ENCODE data around the gene GRK2. TPM values are rescaled to one million over a fixed set of nuclear protein-coding genes. Genes with fewer than 3 reads are reported as not detected.

The GRK2 gene
- total and polyA plus RNA-seq, 2 of the 13 experiments (the other 11 are each of a cell fraction or from before 2014, with no cell fraction given), result 31.3 to 42.4 TPM

DNA sequence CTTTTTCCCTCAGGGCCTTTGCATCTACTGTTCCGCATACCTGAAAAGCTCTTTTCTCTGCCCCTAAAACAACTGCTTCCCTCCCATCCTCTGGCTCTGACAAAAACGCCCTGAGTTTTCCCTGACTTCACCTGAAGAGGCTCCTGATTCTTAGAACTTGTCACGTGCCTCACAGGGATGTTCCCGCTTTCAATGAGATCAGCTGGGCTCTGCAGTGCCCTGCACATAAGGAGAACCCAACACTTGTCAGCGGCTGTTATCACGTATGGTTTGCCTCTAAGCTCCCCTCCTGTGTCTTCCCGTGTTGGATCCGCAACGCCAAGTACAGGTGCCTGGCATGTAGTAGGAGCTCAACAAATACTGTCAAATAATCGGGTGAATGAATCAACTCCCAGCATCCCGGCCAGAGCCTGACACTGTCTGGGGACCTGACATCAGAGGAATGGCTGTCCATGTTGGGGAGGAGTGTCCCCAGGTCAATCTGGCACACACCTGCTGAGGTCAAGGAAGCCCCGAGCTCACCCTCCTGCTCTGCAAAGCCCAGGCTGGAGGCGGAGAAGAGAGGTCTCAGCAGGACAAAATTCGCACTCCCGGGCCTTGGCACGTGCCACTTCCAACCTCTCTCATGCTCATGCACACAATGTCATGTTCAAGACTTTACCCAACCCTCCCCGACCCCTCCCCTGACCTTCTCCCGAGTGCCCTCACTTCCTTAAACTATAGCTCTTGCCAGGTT is 4.2 kb upstream of the GRK2 start (continued):
- no peak for TF ChIP-seq ZNF274 (CRISPR knock-in tag; IDR thresholded peaks at IDR 0.05)
- no peak for TF ChIP-seq KDM2A (CRISPR knock-in tag; IDR thresholded peaks at IDR 0.05; ENCODE audit: borderline replicate concordance, low read depth)
- TF ChIP-seq HMGA1 (CRISPR knock-in tag; conservative IDR thresholded peaks at IDR 0.05), result no peak
- TF ChIP-seq RORA (CRISPR knock-in tag; IDR thresholded peaks at IDR 0.05), result no peak
- TF ChIP-seq, protein P1, sequence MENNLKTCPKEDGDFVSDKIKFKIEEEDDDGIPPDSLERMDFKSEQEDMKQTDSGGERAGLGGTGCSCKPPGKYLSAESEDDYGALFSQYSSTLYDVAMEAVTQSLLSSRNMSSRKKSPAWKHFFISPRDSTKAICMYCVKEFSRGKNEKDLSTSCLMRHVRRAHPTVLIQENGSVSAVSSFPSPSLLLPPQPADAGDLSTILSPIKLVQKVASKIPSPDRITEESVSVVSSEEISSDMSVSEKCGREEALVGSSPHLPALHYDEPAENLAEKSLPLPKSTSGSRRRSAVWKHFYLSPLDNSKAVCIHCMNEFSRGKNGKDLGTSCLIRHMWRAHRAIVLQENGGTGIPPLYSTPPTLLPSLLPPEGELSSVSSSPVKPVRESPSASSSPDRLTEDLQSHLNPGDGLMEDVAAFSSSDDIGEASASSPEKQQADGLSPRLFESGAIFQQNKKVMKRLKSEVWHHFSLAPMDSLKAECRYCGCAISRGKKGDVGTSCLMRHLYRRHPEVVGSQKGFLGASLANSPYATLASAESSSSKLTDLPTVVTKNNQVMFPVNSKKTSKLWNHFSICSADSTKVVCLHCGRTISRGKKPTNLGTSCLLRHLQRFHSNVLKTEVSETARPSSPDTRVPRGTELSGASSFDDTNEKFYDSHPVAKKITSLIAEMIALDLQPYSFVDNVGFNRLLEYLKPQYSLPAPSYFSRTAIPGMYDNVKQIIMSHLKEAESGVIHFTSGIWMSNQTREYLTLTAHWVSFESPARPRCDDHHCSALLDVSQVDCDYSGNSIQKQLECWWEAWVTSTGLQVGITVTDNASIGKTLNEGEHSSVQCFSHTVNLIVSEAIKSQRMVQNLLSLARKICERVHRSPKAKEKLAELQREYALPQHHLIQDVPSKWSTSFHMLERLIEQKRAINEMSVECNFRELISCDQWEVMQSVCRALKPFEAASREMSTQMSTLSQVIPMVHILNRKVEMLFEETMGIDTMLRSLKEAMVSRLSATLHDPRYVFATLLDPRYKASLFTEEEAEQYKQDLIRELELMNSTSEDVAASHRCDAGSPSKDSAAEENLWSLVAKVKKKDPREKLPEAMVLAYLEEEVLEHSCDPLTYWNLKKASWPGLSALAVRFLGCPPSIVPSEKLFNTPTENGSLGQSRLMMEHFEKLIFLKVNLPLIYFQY (CRISPR knock-in tag; IDR thresholded peaks at IDR 0.05; ENCODE audit: borderline replicate concordance), result no peak
- TF ChIP-seq, protein P2, sequence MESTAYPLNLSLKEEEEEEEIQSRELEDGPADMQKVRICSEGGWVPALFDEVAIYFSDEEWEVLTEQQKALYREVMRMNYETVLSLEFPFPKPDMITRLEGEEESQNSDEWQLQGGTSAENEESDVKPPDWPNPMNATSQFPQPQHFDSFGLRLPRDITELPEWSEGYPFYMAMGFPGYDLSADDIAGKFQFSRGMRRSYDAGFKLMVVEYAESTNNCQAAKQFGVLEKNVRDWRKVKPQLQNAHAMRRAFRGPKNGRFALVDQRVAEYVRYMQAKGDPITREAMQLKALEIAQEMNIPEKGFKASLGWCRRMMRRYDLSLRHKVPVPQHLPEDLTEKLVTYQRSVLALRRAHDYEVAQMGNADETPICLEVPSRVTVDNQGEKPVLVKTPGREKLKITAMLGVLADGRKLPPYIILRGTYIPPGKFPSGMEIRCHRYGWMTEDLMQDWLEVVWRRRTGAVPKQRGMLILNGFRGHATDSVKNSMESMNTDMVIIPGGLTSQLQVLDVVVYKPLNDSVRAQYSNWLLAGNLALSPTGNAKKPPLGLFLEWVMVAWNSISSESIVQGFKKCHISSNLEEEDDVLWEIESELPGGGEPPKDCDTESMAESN (CRISPR knock-in tag; conservative IDR thresholded peaks at IDR 0.05), result no peak; the same call in 1 of the 2 replicates
- no peak for TF ChIP-seq ISL2 (CRISPR knock-in tag; IDR thresholded peaks at IDR 0.05)
- TF ChIP-seq, protein P3, sequence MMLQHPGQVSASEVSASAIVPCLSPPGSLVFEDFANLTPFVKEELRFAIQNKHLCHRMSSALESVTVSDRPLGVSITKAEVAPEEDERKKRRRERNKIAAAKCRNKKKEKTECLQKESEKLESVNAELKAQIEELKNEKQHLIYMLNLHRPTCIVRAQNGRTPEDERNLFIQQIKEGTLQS (CRISPR knock-in tag; IDR thresholded peaks at IDR 0.05), result no peak
- peak; percentile 12; the same call in 1 of the 2 replicates for TF ChIP-seq PHF8 (CRISPR knock-in tag; IDR thresholded peaks at IDR 0.05)
- no peak for TF ChIP-seq EED (CRISPR knock-in tag; IDR thresholded peaks at IDR 0.05)
- no peak for TF ChIP-seq MEIS2 (CRISPR knock-in tag; IDR thresholded peaks at IDR 0.05)
- TF ChIP-seq POGZ (CRISPR knock-in tag; IDR thresholded peaks at IDR 0.05), result 0 out of 2 replicates have a peak, but pooled peaks have one; percentile 3
- no peak for TF ChIP-seq SAFB2 (CRISPR knock-in tag; IDR thresholded peaks at IDR 0.05; ENCODE audit: borderline replicate concordance, low read depth)
- no peak for TF ChIP-seq MTF1 (CRISPR knock-in tag; IDR thresholded peaks at IDR 0.05)
- TF ChIP-seq ZNF468 (CRISPR knock-in tag; IDR thresholded peaks at IDR 0.05), result no peak
- TF ChIP-seq SRF (IDR thresholded peaks at IDR 0.05; ENCODE audit: low read depth, low read length), result no peak
- no peak for TF ChIP-seq HMG20B (CRISPR knock-in tag; conservative IDR thresholded peaks at IDR 0.05)
- TF ChIP-seq ZNF205 (CRISPR knock-in tag; IDR thresholded peaks at IDR 0.05), result no peak
- TF ChIP-seq STAG1 (CRISPR knock-in tag; IDR thresholded peaks at IDR 0.05), result no peak

All from HepG2 (cell line).